Loucy (cell line): Measurements from ENCODE around the gene B4GALNT3.

Experiments used
- H2AFZ ChIP-seq: fragments of 200-600 bp; sonication (generic); 2 replicates; pipeline ENCODE4 v1.6.0; 2016; ENCODE audit warnings: antibody characterized with exemption, mild to moderate bottlenecking, low read length, moderate library complexity
- H3F3A ChIP-seq: fragments of 200-600 bp; 2 replicates; pipeline ENCODE4 v1.6.0; 2016; ENCODE audit warnings: antibody characterized with exemption, low read depth, mild to moderate bottlenecking
- H3K27me3 ChIP-seq: fragments of 200-600 bp; sonication (generic); 2 replicates; pipeline ENCODE4 v1.6.1; 2014; ENCODE audit warnings: low read length, mild to moderate bottlenecking; ENCODE audit not compliant: insufficient read depth, poor library complexity, severe bottlenecking
- H3K36me3 ChIP-seq: fragments of 200-600 bp; sonication (generic); 2 replicates; pipeline ENCODE4 v1.6.1; 2016; ENCODE audit warnings: low read length; ENCODE audit not compliant: insufficient read depth
- H3K4me1 ChIP-seq: fragments of 200-600 bp; sonication (generic); 2 replicates; pipeline ENCODE4 v1.5.1; 2014; ENCODE audit warnings: low read length, mild to moderate bottlenecking; ENCODE audit not compliant: insufficient read depth, poor library complexity, severe bottlenecking
- H3K4me2 ChIP-seq: fragments of 200-600 bp; sonication (generic); 2 replicates; pipeline ENCODE4 v1.6.0; 2014; ENCODE audit warnings: antibody characterized with exemption, low read length, low read depth, mild to moderate bottlenecking; ENCODE audit not compliant: poor library complexity, severe bottlenecking
- H3K4me3 ChIP-seq: fragments of 200-600 bp; sonication (generic); 2 replicates; pipeline ENCODE4 v1.5.1; 2014; ENCODE audit warnings: low read length, mild to moderate bottlenecking, mixed read lengths; ENCODE audit not compliant: poor library complexity, severe bottlenecking
- H3K79me2 ChIP-seq: fragments of 200-600 bp; sonication (generic); 2 replicates; pipeline ENCODE4 v1.6.1; 2014; ENCODE audit warnings: low read length; ENCODE audit not compliant: insufficient read depth
- H3K9ac ChIP-seq: fragments of 200-600 bp; sonication (generic); 2 replicates; pipeline ENCODE4 v1.6.0; 2014; ENCODE audit warnings: mild to moderate bottlenecking, low read depth, low read length, moderate library complexity; ENCODE audit not compliant: poor library complexity, severe bottlenecking
- H3K9me2 ChIP-seq: fragments of 200-600 bp; sonication (generic); replicated peaks from 2 replicates; pipeline ENCODE4 v1.6.1; 2016; ENCODE audit warnings: low read depth, low read length, mixed read lengths
- H3K9me3 ChIP-seq: fragments of 200-600 bp; sonication (generic); 2 replicates; pipeline ENCODE4 v1.6.1; 2014; ENCODE audit warnings: mild to moderate bottlenecking, antibody characterized with exemption, low read length, low read depth; ENCODE audit not compliant: insufficient read depth
- H4K20me1 ChIP-seq: fragments of 200-600 bp; sonication (generic); 2 replicates; pipeline ENCODE4 v1.6.0; 2014; ENCODE audit warnings: antibody characterized with exemption, low read length, mild to moderate bottlenecking; ENCODE audit not compliant: insufficient read depth, poor library complexity, severe bottlenecking
- EZH2phosphoT487 ChIP-seq: fragments of 200-600 bp; IDR thresholded peaks from 2 replicates; pipeline ENCODE4 v1.6.1; 2018; ENCODE audit warnings: antibody characterized with exemption, mild to moderate bottlenecking, moderate library complexity, borderline replicate concordance
- TF ChIP-seq, protein P1 (sequence below): fragments of 200-600 bp; sonication (generic); conservative IDR thresholded peaks from 2 replicates; pipeline ENCODE4 v1.5.1; 2014; ENCODE audit warnings: mild to moderate bottlenecking, antibody characterized with exemption, low read length

The B4GALNT3 gene

DNA sequence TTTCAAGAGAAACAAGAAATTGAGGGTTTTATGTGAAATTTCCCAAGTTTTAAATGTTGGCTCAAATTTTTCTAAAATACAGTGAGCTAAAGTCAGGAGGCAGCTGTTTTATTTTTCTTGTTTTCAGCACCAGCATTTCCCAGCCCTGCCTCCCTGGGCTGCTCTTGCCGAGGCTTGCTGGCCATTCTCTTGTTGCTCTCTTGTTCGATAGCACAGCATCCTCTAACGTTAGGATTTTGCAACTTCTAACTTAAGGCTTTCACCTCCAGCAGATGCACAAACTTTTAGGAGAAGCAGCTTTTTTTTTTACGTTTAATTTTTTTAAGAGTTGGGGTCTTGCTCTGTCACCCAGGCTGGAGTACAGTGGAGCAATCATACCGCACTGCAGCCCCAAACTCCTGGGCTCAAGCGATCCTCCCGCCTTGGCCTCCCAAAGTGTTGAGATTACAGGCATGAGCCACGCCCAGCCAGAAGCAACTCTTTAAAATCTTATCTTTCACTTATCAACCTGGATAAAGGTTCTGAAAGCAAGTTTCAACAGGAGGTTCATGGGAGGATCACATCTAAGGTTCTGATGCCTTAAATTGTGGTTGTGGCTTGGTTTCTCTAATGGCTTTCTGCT is 40.2 kb downstream of the B4GALNT3 start:
- H3K9me3 ChIP-seq = no peaks in the 10 kb centered on the region
- H3K36me3 ChIP-seq = no peaks in the 10 kb centered on the region

DNA sequence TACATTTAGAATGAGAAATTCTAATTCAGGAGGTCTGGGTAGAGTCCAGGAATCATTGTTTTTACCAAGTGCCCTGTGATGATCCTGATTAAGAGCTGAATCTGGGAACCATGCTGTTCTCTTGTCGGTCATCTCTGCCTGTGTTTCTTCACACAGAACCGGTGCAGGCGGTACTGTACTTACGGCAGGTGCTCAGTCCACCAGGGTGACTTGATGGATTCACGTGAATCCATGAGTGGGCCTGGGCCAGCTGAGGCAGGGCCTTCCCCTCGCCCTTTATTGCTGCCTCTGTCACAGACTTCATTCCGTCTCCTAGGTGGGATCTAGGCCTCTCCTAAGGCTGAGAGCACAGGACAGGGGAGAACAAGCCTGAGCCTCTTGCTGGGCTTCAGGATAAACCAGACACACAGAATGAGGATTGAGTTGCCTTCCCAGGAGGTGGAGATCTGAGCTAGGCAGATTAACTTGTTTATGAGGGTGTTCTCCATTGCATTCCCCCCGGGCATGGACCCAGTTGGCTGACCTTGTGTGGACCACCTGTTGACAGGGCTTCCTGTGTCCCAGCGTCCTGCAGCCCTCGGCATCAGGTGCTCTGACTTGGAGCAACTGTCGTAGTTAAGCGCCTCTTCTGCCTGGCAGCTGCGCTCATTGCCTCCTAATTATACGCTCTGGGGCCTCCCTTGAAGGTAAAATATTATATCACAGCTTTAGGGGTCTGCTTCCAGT is 42.1 kb downstream of the B4GALNT3 start:
- H3K9me3 ChIP-seq = no peaks in the 10 kb centered on the region
- no peaks in the 10 kb centered on the region for H3K9me2 ChIP-seq
- no peaks in the 10 kb centered on the region for H3K27me3 ChIP-seq
- H3K4me3 ChIP-seq = no peak overlapping the region
- H3K4me2 ChIP-seq = no peak overlapping the region
- no peak overlapping the region for H2AFZ ChIP-seq
- TF ChIP-seq, protein P1, sequence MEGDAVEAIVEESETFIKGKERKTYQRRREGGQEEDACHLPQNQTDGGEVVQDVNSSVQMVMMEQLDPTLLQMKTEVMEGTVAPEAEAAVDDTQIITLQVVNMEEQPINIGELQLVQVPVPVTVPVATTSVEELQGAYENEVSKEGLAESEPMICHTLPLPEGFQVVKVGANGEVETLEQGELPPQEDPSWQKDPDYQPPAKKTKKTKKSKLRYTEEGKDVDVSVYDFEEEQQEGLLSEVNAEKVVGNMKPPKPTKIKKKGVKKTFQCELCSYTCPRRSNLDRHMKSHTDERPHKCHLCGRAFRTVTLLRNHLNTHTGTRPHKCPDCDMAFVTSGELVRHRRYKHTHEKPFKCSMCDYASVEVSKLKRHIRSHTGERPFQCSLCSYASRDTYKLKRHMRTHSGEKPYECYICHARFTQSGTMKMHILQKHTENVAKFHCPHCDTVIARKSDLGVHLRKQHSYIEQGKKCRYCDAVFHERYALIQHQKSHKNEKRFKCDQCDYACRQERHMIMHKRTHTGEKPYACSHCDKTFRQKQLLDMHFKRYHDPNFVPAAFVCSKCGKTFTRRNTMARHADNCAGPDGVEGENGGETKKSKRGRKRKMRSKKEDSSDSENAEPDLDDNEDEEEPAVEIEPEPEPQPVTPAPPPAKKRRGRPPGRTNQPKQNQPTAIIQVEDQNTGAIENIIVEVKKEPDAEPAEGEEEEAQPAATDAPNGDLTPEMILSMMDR = no peak
- no peak for TF ChIP-seq EZH2phosphoT487
- no peaks in the 10 kb centered on the region for H3K4me1 ChIP-seq
- H3K79me2 ChIP-seq = no peaks in the 10 kb centered on the region
- no peaks in the 10 kb centered on the region for H3F3A ChIP-seq
- H3K36me3 ChIP-seq = no peaks in the 10 kb centered on the region
- H4K20me1 ChIP-seq = no peaks in the 10 kb centered on the region
- no peak overlapping the region for H3K9ac ChIP-seq

More for the DNA sequence above, 40.2 kb downstream of the B4GALNT3 start:
- Histone ChIP-seq H3K9ac (no peak overlapping the region), H3K4me3 (no peak overlapping the region), H4K20me1 (no peaks in the 10 kb centered on the region), H3K4me2 (no peak overlapping the region), H3K9me2 (no peaks in the 10 kb centered on the region), H3K27me3 (no peaks in the 10 kb centered on the region), H3F3A (no peaks in the 10 kb centered on the region), H3K4me1 (no peaks in the 10 kb centered on the region), H2AFZ (no peak overlapping the region), H3K79me2 (no peaks in the 10 kb centered on the region)
- no peak for TF ChIP-seq EZH2phosphoT487
- TF ChIP-seq, protein P1 = no peak

DNA sequence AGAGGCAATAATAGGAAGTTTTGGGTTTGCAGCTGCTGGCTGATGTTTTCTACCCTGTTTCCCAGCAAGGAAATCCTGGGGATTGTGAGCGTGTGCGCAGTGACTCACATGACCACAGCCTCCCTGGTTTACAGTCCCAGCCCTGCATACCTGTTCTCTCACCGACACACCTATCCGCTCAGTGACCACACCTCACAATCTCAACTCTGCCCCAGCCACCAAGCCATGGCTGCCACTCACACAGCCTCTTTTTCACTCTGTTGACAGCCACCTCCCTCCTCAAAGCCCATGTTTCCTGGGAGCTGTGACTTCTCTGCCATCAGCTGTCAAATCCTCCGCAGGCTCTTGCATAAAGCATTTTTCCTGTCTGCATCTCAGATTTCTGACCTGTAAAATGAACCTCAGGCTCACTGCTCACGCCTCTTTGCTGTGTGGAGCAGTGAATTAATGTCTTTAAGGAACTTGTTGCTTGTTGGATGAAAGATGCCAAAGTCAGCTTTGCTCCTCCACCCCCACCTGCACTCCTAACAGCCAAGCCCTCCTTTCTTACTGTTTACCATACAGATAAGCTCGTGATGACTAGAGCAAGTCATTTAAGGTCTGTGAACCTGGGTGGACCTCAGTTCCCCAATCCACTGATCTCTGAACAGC is 43.5 kb downstream of the B4GALNT3 start:
- Histone ChIP-seq H3K9me3 (no peaks in the 10 kb centered on the region), H2AFZ (no peak overlapping the region), H3K27me3 (no peaks in the 10 kb centered on the region), H4K20me1 (no peaks in the 10 kb centered on the region), H3K36me3 (no peaks in the 10 kb centered on the region), H3K4me2 (no peak overlapping the region), H3F3A (no peaks in the 10 kb centered on the region), H3K4me1 (no peaks in the 10 kb centered on the region), H3K9me2 (no peaks in the 10 kb centered on the region), H3K79me2 (no peaks in the 10 kb centered on the region), H3K9ac (no peak overlapping the region), H3K4me3 (no peak overlapping the region)
- TF ChIP-seq, protein P1 = no peak
- no peak for TF ChIP-seq EZH2phosphoT487
